Activated T-cell treated with anti-CD3 and anti-CD28 coated beads for 48 hours (primary cell): Measurements from ENCODE around the gene CIC.
A peak's percentile ranks its signal among the peaks of the same experiment; 100 is the strongest.
"Not testable (repeated sequence)": the region's sequence is repeated elsewhere in the genome, so short reads cannot be mapped to it uniquely, and the experiment has no call there.

Experiments used
- DNase-seq: peaks from one replicate; pipeline ENCODE4 v3.0.0-alpha.2; 2020; ENCODE audit warnings: low read depth

Gene CIC

DNA sequence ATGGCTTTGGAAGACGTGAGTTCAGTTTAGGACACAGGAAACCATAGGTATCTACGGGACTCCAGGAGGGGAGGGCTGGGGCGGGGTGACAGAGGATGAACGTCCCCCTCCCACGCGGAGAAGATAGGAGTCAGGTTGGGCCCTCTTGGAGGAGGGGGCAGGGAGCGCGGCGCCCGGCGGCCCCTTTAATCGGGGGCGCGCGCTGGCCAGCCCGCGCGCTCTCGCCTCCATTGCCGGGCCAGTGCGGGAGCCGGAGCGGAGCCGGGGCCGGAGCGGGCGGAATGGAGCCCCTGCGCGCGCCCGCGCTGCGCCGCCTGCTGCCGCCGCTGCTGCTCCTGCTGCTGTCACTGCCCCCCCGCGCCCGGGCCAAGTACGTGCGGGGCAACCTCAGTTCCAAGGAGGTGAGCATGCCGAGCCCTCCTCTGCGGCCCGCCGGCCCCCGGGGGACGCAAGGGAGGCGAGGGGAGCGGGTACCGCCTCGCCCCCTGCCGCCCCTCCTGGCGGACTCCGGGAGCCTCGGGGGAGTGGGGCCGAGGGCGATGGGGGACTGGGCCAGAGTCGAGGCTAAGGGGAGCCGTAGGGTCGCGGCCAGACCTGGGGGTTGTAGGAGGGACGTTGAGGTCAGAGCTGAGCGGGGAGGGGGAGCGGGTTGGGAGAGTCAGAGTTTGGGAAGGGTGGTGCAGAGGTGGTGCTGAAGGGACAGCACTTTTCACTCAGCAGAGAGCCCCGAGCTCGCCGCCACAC is 44.2 kb downstream of the CIC start, which contains the start of gene TMEM145:
TMEM145 (plus strand) TSS at position 214 of the 744 bp plus-strand sequence; CDS start at position 282, 68 bp downstream.
- peak; percentile 57 for DNase-seq

DNA sequence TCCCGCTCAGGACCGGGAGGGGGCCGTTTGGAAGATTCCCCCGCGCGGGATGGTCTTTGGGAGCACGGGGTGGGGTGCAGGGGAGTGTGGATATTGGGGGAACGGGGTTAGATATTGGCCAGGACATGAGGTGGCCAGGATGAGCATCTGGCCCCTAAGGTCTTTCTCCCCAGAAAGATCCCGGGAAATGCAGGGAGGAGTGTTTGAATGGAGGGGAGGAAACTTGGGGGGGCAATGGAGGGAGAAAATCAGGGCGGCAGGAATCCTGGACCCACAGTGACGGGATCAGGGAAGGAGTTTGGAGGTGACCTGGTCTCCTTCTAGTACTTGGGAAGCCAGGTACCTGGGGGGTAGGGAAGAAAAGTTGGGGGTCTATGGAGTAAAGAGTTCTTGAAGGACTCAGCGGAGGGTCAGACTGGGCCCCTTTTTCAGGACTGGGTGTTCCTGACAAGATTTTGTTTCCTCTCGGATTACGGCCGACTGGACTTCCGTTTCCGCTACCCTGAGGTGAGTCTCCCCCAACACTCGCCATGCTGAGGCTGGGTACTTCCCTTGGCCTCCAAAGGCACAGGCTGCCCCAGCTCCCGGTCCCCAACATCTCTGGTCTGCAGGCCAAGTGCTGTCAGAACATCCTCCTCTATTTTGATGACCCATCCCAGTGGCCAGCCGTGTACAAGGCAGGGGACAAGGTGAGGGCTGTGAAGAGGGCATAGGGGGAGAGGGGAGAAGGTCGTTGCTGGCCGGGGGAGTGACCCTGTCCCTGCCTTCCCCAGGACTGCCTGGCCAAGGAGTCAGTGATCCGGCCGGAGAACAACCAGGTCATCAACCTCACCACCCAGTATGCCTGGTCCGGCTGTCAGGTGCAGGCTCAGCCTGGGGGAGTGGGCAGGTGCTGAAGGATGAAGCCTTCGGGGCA is 45.0 kb downstream of the CIC start:
- DNase-seq: no peak

DNA sequence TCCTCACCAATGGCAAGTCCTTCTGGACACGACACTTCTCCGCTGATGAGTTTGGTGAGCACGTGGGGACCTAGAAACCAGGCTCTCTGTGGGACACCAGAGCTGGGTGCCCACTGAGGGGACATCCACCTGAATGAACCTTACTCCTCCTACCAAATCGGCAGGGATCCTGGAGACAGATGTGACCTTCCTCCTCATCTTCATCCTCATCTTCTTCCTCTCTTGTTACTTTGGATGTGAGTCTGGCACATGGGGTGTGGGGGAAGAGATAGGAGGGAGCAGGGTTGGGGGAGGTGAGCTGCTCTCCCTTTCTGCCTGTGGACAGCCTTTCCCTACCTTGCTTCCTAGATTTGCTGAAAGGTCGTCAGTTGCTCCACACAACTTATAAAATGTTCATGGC is 46.0 kb downstream of the CIC start:
- DNase-seq: no peak

DNA sequence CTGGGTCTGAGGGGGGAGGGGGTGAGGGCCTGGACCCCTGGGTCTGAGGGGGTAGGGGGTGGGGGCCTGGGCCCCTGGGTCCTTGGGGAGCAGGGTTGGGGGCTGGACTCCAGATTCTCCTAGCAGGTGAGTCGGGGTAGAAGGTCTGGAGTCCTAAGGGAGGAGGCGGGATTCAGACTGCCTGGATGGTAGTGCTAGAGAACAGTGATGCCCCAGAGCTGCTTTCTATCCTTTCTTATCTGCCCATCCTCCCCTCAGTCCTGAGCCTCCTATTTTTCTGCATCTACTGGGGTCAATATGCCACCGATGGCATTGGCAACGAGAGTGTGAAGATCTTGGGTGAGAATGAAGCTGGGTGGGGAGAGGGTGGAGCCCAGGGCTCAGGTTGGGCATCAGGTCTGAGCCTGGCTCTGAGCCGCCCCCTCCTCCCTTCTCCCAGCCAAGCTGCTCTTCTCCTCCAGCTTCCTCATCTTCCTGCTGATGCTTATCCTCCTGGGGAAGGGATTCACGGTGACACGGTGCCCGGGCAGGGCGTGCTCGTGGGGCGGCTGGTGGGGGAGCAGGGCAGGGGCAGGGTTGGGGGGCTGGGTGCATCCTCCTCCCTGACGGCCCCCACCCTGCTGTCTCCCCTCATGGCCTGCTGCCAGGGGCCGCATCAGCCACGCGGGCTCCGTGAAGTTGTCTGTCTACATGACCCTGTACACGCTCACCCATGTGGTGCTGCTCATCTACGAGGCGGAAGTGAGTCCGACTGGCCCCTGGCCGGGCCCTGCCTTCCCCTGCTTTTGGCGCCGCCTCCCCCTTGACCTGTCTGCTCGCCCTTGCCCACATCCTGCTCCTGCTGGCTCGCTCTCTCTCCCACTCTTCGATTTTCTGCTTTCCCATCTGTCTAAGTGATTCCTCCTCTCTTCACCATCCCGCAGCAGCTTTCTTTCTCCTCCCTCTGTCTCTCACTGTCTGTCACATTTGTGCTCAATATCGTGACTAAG is 47.5 kb downstream of the CIC start:
- no peak for DNase-seq

DNA sequence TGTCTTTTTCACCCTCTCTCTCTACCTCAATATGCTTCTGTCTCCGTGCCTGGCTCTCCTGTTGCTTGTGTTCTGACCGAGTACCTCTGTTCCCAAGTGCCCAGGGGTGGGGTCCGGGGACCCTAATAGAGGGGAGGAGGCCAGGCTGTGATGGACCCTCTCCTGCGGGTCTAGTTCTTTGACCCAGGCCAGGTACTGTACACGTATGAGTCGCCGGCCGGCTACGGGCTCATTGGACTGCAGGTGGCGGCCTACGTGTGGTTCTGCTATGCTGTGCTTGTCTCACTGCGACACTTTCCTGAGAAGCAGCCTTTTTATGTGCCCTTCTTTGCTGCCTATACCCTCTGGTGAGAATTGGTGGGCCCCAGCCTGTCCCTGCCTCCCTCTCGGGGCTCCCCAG is 48.5 kb downstream of the CIC start:
- DNase-seq: no peak

DNA sequence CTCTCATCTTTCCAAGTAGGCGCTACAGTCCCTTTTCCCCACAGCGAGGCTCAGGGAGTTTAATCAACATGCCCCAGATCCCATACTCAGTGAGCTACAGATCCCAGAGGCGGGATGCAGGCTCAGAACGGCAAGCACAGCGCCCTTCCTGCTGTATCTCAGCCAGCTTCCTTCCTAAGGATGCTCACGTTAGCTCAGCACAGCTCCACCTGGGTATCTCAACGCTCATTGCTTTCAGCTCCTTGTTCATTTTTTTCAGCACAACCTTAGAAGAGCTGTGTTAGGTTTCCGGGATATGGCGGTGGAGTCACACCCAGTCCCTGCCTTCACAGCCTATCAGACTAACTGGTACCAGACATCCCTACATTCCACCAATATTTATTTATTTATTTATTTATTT is 53.3 kb downstream of the CIC start:
- DNase-seq: no peak

DNA sequence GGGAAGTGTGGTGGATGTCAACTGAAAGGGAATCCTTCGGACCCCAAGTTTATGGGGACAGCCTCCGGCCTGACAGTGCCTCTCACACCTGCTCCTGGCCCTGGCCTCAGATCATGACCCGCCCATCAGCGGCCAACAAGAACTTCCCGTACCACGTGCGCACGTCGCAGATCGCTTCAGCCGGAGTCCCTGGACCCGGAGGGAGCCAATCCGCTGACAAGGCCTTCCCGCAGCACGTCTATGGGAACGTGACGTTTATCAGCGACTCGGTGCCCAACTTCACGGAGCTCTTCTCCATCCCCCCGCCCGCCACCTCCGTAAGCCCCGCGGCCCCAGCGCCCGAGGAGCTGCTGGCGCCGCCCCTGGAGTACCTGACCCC is 54.4 kb downstream of the CIC start:
- DNase-seq: no peak

DNA sequence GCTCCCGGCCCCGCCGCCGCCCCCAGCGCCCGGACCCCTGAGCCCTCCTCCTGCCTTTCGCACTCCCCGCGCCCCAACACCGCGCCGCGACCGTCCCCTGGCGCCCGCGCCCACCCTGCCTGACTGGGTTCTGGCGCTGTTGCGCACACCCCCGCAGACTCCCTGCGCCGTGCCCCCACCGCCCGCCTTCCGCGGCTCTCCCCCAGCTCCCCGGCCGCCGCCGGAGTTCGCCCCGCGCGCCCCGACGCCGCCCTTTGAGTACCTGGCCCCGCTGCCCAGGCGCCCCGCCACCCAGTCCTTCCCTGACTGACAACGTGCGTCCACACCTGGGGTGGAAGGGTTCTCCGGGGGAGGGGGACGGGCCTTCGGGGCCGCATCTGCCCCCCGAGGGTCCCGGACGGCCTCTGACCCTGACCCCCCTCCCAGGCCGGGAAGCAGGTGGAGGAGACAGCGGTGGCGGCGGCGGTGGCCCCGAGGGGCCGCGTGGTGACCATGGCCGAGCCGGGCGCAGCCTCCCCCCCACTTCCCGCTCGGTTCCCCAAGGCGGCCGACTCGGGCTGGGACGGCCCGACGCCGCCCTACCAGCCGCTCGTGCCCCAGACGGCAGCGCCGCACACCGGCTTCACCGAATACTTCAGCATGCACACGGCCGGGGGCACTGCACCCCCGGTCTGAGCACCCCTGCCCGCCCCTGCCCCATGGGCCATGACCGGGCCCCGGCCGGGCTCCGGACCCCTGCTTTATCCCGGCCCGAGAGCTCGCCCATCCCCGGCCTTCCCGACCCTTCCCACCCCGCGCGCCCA is 55.0 kb downstream of the CIC start:
- no peak for DNase-seq

DNA sequence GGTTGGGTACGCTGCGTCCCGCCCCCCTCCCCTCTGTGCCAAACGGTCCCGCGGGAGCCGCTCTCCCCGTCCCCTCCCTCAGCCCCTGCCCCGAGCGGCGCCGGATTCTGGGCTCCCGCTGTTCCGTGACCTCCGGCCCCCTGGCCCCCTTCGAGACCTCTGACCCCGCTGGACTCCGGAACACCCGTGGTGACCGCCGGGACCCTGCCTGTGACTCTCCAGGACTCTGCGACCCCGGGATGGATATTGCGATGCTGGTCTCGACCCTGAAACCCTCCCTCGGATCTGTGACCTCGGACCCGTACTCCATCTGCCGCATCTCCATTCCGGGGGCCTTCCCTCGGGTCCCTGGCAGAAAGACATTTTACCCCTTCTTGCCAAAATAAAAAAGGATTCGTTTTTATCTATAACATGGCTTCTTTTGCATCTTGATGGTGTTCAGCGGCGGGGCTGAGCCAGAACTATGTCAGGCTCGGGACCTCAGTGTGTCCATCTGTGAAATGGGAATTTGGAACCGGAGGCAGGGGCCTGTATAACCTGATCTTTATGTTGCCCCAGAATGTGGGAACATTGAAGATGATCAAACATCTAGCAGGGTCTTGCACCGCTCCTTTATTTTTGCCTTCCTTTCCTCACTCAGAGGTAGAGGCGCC is 55.7 kb downstream of the CIC start:
- no peak for DNase-seq

DNA sequence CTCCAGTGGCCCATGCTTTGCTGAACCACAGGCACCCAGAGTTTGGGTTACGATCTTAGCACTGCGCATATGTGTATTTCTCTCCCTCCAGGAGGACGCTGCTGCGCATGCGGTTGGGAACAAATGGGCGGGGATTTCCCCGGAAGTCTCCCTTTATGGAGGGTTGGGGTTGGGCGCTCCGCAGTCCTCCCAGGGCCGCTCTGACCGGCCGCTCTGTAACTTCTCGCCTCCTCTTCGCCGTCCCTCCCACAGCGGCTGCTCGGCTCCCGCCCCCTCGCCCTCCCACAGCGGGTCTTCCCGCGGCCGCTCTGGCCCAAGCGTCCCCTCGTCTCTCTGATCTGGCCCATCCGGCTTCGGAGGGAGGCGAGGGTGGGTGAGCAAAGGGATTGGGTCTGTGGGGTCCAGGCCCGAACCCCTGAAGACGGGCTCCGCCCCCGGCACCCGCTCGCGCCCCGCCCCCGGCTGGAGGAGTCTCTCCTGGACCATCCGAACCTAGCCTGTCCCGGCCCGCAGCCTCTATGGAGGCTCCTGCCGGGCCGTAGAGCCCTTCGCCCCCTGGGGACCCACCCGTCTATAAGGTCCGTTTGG is 56.4 kb downstream of the CIC start, which contains the start of gene MEGF8:
MEGF8 (plus strand) TSS at position 328 of the 588 bp plus-strand sequence. CDS start 609 bp downstream, outside the sequence.
- peak; percentile 96 for DNase-seq

DNA sequence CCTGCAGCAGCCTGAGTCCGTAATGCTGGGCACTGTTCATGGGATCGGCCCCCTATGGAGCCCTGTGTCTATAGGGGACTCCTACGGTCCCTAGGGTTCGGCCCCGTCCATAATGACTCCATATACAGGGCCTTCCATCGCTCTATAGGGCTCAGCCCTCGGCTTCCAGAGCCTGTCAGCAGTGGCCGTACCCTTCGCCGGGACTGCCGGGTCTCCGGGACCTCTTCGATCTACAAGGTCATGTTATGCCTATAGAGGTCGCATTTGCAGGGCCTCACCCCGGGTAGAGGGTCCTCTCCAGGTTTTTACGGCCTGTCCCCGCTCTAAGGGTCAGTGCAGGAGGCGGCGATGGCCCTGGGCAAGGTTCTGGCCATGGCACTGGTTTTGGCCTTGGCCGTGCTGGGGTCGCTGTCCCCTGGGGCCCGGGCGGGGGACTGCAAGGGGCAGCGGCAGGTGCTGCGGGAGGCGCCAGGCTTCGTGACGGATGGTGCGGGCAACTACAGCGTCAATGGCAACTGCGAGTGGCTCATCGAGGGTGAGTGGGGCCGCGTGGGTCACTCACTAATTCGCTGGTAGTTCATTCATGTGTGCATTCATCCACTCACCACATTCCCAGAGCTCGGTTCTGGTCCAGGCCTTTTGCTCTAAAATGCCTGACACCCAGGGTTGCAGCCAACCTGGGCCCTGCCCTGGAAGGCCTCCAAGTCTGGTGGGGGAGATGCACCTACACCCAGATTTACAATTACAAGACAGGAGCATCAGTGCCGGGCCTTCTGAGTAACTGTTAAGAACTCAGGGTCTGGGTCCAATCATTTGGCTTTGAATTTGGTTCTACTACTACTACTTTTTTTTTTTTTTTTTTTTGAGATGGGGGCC is 57.1 kb downstream of the CIC start:
- peak; percentile 20 for DNase-seq

DNA sequence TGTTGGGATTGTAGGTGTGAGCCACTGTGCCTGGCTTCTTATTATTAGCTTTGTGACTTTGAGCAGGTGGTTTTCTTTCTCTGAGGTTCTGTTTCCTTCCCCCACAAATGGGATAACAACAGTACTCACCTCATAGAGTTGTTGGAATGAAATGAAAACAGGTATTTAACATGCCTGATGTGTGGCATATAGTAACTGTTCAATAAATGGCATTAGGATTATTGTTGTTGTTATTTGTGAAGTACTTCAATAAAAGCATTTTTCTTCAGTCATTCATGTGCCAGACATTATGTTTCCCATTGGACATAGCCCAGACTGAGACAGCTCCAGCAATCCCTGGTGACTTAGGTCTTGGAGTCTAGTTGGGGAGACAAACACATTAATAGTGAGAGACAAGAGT is 57.9 kb downstream of the CIC start:
- DNase-seq: no peak

DNA sequence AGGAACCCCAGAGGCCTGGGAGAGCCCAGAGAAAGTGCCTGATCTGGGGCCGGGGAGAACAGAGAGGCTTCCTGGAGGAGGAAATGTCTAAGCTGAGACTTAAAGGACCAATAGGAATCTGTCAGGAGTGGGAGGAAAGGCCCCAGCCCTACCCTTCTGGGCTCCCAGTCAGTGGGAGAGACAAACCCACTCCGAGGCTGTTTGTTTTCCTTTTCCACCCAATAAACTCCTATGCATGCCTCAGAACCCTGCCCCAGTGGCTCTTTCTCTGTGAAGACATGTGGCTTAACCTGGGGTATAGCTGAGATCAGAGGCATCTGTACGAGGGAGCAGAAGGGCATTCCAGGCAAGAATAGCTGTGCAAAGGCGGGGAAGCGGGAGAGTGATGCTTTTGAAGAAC is 58.3 kb downstream of the CIC start:
- DNase-seq: no peak

DNA sequence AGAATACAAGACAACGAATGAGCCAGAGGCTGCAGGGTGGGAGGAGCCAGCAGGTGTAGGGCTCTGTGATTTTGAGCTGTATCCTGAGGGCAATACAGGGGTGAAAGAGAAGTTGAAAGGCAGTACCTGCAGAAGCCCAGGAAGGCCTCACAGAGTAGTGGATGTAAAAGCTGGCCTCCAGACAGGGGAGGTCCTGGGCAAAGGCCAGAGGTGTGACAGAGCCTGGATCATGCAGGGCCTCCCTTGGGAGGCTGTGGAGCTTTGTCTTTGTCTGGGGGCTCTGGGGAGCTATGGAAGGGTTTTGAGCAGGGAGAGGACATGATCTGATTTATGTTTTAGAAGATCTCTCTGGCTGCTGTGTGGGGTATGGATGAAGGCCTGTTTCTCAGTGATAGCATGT is 59.1 kb downstream of the CIC start:
- no peak for DNase-seq

DNA sequence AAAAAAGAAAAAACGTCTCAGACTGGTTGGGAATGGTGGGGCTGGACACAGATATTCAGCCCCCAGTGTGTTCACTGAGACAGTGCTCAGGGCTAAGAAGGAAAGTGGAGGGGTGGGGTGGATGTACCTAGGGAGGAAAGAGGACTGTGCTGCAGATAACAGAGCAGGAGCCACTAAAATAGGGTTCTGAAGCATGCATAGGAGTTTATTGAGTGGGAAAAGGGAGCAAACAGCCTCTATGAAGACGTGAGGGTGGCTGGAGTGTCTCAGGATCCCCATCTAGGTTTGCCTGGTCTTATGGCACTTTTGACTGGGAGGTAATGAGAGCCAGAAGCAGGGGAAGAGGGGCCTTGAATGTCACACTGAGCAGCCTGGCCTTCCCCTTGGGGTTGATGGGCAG is 59.8 kb downstream of the CIC start:
- no peak for DNase-seq

DNA sequence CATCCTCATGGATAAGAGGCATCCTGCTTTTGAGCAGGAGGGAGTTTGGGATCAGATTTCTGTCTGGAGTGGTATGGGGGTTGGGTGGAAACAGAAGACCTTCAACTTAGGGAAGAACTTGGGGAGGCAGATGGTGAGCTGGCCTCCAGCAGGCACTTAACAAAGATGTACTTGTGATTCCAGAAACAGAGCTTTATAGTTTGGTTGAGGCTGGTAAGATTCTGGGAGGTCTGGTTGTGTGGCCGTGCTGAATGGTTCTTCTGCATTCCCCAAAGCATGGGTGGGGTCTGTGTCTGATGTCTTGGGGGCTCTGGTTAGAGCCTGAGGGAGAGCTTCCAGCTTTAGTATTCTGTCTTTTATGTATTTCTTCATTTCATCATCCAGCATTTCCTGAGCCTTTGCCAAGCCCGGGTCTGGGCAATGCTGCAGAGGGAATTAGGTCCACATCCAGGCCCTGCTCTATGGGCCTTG is 61.2 kb downstream of the CIC start:
- DNase-seq: no peak

DNA sequence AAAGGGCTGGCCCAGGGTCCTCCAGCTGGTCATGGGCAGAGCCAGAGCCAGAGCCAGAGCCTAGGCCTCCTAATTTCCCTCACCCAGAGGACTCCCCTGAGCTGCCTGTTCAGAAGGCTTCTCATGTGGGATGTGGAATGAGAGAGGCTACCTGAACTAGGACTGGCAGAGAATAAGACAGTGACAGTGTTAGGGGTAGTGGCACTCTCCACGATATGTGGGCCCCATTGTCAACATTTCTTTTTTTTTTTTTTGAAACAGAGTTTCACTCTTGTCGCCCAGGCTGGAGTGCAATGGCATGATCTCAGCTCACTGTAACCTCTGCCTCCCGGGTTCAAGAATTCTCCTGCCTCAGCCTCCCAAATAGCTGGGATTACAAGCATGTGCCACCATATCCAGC is 62.3 kb downstream of the CIC start:
- not testable (repeated sequence) for DNase-seq

DNA sequence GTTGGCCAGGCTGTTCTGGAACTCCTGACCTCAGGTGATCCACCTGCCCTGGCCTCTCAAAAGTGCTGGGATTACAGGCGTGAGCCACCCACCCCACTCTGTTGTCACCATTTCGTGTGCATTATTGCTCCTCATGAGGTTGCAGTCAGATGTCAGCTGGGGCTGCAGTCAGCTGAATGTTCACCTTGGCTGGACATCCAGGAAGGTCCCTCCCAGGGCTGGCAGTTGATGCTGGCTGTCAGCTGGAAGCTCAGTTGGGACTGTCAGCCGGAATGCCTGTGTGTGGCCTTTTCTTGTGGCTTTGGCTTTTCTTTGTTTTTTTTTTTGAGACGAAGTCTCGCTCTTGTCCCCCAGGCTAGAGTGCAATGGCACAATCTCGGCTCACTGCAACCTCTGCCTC is 63.0 kb downstream of the CIC start:
- no peak for DNase-seq

DNA sequence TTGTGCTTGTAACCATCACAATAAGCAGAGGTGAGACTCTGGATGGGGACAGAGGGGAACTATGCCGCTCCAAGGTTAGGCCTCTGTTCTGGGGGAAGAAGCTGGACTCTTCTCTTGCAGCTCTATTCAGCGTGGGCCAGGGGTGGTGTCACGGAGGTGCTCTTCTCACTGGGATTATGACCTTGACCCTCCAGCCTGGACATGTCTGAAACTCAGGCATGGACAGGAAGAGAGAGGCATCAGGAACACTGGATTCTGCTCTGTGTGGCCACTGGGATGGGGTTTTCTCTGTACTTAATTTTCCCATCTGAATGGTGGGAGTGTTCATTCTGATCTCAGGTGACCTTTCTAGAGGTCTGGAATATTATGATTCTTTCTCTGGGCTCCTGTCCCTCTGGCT is 64.0 kb downstream of the CIC start:
- no peak for DNase-seq
